NCI-H69 (cell line): ENCODE measurements around the gene M1AP.

Experiments
- DNase-seq: peaks from one replicate; lab custom pipeline; 2025; lab: John Stamatoyannopoulos, UW

The M1AP gene

GRCh38 chr2:74648009-74648443 lies at the start of gene M1AP:
Gene M1AP (minus strand): TSS chr2:74648330. CDS start chr2:74640275, 8,055 bp downstream.
- DNase-seq, result no peak

GRCh38 chr2:74696829-74697228 lies 48.7 kb upstream of the M1AP start:
- no peak for DNase-seq

- DNase-seq, result no peak
These were observed 47.5 kb upstream of the M1AP start for GRCh38 chr2:74695663-74696062.

GRCh38 chr2:74694281-74694680 lies 46.2 kb upstream of the M1AP start:
- no peak for DNase-seq

GRCh38 chr2:74693668-74694067 lies 45.5 kb upstream of the M1AP start:
- DNase-seq, result no peak

GRCh38 chr2:74693213-74693612 lies 45.1 kb upstream of the M1AP start:
- no peak for DNase-seq

- DNase-seq, result no peak
These were observed 43.8 kb upstream of the M1AP start for GRCh38 chr2:74691929-74692328.

GRCh38 chr2:74690571-74690970 lies 42.4 kb upstream of the M1AP start:
- DNase-seq, result peak; percentile 45

GRCh38 chr2:74689671-74690070 lies 41.5 kb upstream of the M1AP start:
- DNase-seq, result no peak

GRCh38 chr2:74688881-74689280 lies 40.8 kb upstream of the M1AP start:
- no peak for DNase-seq

GRCh38 chr2:74685408-74685807 lies 37.3 kb upstream of the M1AP start:
- no peak for DNase-seq

GRCh38 chr2:74682501-74682900 lies 34.4 kb upstream of the M1AP start:
- no peak for DNase-seq

GRCh38 chr2:74679615-74680014 lies 31.5 kb upstream of the M1AP start:
- DNase-seq, result no peak

GRCh38 chr2:74676331-74676730 lies 28.2 kb upstream of the M1AP start:
- DNase-seq, result no peak

GRCh38 chr2:74675090-74675489 lies 27.0 kb upstream of the M1AP start:
- DNase-seq, result no peak

GRCh38 chr2:74673826-74674528 lies 25.8 kb upstream of the M1AP start:
- no peak for DNase-seq

GRCh38 chr2:74671479-74671878 lies 23.3 kb upstream of the M1AP start:
- no peak for DNase-seq

- no peak for DNase-seq
These were observed 22.1 kb upstream of the M1AP start for GRCh38 chr2:74670263-74670662.

GRCh38 chr2:74668087-74668486 lies 20.0 kb upstream of the M1AP start:
- DNase-seq, result no peak

GRCh38 chr2:74659462-74659861 lies 11.3 kb upstream of the M1AP start:
- no peak for DNase-seq

- DNase-seq, result no peak
These were observed 10.4 kb upstream of the M1AP start for GRCh38 chr2:74658516-74658915.

GRCh38 chr2:74655579-74655978 lies 7.4 kb upstream of the M1AP start:
- no peak for DNase-seq

- DNase-seq, result peak; percentile 94
These were observed 6.1 kb upstream of the M1AP start, which contains the start of gene SEMA4F for GRCh38 chr2:74653985-74654882. Gene SEMA4F (plus strand): TSS chr2:74654247. CDS start chr2:74654377, 130 bp downstream.
